Fibroblast of lung (primary cell): ENCODE data around the gene HMCN2. TPM values are rescaled to one million over a fixed set of nuclear protein-coding genes. Genes with fewer than 3 reads are reported as not detected.

Source experiments
- DNase-seq, 2 donors: peaks; one replicate each; pipeline versions ENCODE4 v3.0.0 to v3.0.0-alpha.2; 2010; ENCODE audit warnings: low read depth in 2 of 2
- H2AFZ ChIP-seq: 2 replicates; pipeline ENCODE4 v1.5.1; 2012; ENCODE audit warnings: low read length, control low read depth, inconsistent platforms
- H3K27ac ChIP-seq: 2 replicates; pipeline ENCODE4 v1.5.1; 2011; ENCODE audit warnings: low read length, control low read depth; ENCODE audit not compliant: insufficient read depth
- H3K27me3 ChIP-seq: 2 replicates; pipeline ENCODE4 v1.5.1; 2011; ENCODE audit warnings: mild to moderate bottlenecking, low read length; ENCODE audit not compliant: control insufficient read depth, insufficient read depth
- H3K36me3 ChIP-seq: 2 replicates; pipeline ENCODE4 v1.5.1; 2011; ENCODE audit warnings: low read length; ENCODE audit not compliant: control insufficient read depth, insufficient read depth
- H3K4me1 ChIP-seq: 2 replicates; pipeline ENCODE4 v1.5.1; 2011; ENCODE audit warnings: low read length; ENCODE audit not compliant: control insufficient read depth, insufficient read depth; ENCODE audit errors: extremely low read depth
- H3K4me2 ChIP-seq: 2 replicates; pipeline ENCODE4 v1.5.1; 2011; ENCODE audit warnings: low read length, control low read depth; ENCODE audit not compliant: insufficient read depth; ENCODE audit errors: extremely low read depth
- H3K4me3 ChIP-seq, 4 experiments: fragments of 200-600 bp in 1 of 4; sonication (generic) in 1 of 4; replicated peaks in 1 of 4; 2 replicates each; pipeline ENCODE4 v1.5.1; 2011 to 2016; ENCODE audit warnings: low read length in 4 of 4, low read depth in 3 of 4, mild to moderate bottlenecking in 3 of 4, control low read depth in 2 of 4, inconsistent platforms in 1 of 4, mixed read lengths in 1 of 4; ENCODE audit not compliant: insufficient read depth in 1 of 4; ENCODE audit errors: control extremely low read depth in 1 of 4
- H3K79me2 ChIP-seq: 2 replicates; pipeline ENCODE4 v1.5.1; 2012; ENCODE audit warnings: mild to moderate bottlenecking, low read length, inconsistent platforms; ENCODE audit not compliant: control insufficient read depth, insufficient read depth
- H3K9ac ChIP-seq: 2 replicates; pipeline ENCODE4 v1.5.1; 2011; ENCODE audit warnings: mild to moderate bottlenecking, low read length, control low read depth; ENCODE audit not compliant: insufficient read depth
- H3K9me3 ChIP-seq: 2 replicates; pipeline ENCODE4 v1.5.1; 2012; ENCODE audit warnings: low read depth, low read length; ENCODE audit not compliant: control insufficient read depth, insufficient read depth
- H4K20me1 ChIP-seq: 2 replicates; pipeline ENCODE4 v1.5.1; 2011; ENCODE audit warnings: low read length; ENCODE audit not compliant: control insufficient read depth, insufficient read depth; ENCODE audit errors: extremely low read depth
- EZH2 ChIP-seq: IDR thresholded peaks from 2 replicates; pipeline ENCODE4 v1.5.1; 2012; ENCODE audit warnings: low read length, control low read depth, mild to moderate bottlenecking; ENCODE audit errors: missing control alignments
- polyA plus RNA-seq, 2 donors: library from polyadenylated mRNA; depleted of rRNA in 1 of 2; stranded (reverse) in 1 of 2; unstranded in 1 of 2; fragments of >200 nt; gene quantifications; 2 replicates each; pipeline ENCODE4 v1.2.1, GENCODE V29; 2011 to 2012; ENCODE audit warnings: missing spikeins in 1 of 2
- total RNA-seq: library from RNA; depleted of rRNA; stranded (reverse); fragments of >200 nt; gene quantifications from 2 replicates; pipeline ENCODE4 v1.2.1, GENCODE V29; 2014
- TF ChIP-seq, protein P1 (sequence below), 2 donors: IDR thresholded peaks in 1 of 2; conservative IDR thresholded peaks in 1 of 2; 1 replicate in 1 of 2; 2 replicates in 1 of 2; pipeline ENCODE4 v1.5.1; 2011 to 2012; ENCODE audit warnings: low read length in 2 of 2, control low read depth in 1 of 2, inconsistent platforms in 1 of 2, low read depth in 1 of 2, mild to moderate bottlenecking in 1 of 2

HMCN2 gene
- total and polyA plus RNA-seq, 2 donors (not counting 1 experiment from before 2014, with no cell fraction given) = under 0.01 TPM; not detected in 1

DNA sequence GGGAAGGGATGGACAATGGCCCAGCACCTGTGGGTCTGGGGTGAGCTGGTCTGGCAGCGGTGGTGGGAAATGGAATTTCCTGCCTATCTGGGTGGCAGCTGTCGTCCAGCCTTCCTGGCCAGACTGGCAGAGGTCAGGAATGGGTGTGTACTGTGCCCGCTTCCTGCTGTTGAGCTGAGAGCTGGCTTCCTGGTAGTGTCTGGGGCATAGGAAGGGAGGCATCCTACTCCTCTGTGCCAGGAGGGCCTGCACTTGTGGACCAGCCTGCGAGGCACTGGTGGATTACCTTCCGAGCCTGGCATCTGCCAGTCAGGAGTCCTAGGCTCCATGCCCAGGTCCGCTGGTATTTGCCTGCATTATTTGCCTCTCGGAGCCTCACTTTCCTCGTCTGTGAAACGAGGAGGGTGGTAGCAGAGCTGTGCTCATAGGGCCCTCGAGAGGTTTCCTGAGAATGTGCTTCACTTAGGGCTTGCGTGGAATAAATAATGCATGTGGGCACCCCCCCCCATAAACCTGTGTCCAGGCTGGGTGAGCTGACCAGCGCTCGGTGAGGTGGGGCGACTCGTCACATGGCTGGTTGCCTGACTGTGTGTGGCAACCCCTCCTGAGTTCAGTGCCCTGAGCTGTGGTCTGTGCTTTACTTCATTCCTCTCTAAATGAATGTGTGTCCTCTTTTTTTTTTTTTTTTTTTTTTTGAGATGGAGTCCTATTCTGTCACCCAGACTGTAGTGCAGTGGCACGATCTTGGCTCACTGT, 47.7 kb downstream of the HMCN2 start:
- no peaks in the 10 kb centered on the region for H3K9me3 ChIP-seq
- H3K4me3 ChIP-seq = no peak overlapping the region
- H3K36me3 ChIP-seq = no peaks in the 10 kb centered on the region
- no peak overlapping the region for H3K9ac ChIP-seq
- no peak overlapping the region for H3K4me2 ChIP-seq
- no peaks in the 10 kb centered on the region for H3K4me1 ChIP-seq
- no peak overlapping the region for H3K27ac ChIP-seq
- no peak overlapping the region for H2AFZ ChIP-seq
- TF ChIP-seq, protein P1, sequence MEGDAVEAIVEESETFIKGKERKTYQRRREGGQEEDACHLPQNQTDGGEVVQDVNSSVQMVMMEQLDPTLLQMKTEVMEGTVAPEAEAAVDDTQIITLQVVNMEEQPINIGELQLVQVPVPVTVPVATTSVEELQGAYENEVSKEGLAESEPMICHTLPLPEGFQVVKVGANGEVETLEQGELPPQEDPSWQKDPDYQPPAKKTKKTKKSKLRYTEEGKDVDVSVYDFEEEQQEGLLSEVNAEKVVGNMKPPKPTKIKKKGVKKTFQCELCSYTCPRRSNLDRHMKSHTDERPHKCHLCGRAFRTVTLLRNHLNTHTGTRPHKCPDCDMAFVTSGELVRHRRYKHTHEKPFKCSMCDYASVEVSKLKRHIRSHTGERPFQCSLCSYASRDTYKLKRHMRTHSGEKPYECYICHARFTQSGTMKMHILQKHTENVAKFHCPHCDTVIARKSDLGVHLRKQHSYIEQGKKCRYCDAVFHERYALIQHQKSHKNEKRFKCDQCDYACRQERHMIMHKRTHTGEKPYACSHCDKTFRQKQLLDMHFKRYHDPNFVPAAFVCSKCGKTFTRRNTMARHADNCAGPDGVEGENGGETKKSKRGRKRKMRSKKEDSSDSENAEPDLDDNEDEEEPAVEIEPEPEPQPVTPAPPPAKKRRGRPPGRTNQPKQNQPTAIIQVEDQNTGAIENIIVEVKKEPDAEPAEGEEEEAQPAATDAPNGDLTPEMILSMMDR (conservative IDR thresholded peaks at IDR 0.05 in 1 of 2, IDR thresholded peaks at IDR 0.05 in 1 of 2; ENCODE audit: low read depth in 1 of 2, low read length in 2 of 2) = no peak
- H4K20me1 ChIP-seq = no peaks in the 10 kb centered on the region
- no peaks in the 10 kb centered on the region for H3K27me3 ChIP-seq
- no peak for DNase-seq
- H3K79me2 ChIP-seq = no peaks in the 10 kb centered on the region

DNA sequence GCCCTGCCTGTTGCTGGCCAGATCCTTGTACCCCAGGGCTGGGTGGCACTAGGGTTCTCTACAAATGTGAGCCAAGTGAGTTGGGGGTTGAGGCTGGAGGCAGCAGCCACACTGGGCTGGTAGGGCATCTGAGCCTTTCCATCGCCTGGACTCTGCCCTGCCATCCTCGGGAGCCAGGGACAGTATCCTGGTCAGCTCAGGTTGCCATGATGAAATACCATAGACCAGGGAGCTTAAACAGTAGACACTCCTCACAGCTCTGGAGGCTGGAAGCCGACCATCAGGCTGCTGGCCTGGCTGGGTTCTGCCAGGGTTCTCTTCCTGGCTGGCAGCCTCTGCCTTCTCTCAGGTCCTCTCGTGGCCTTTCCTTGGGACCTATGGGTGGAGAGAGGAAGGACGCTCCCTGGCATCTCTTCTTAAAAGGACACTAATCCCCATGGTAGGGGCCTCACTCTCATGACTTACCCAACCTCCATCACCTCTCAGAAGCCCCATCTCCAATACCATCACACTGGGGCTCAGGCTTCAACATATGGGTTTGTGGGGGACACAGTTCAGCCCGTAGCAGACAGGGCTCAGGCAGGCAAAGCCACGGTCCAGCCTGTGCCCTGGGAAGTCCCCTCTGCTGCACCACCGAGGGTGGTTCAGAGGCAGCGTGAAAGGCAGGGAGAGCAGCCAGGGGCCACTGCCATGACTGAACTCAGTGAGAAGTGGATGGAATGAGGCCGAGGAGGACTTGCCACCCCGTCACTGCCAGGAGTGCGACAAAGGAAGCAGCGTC, 50.1 kb downstream of the HMCN2 start:
- Histone ChIP-seq H3K27me3 (no peaks in the 10 kb centered on the region), H3K4me2 (no peak overlapping the region), H3K9ac (no peak overlapping the region), H3K36me3 (no peaks in the 10 kb centered on the region), H3K4me3 (no peak overlapping the region), H3K9me3 (no peaks in the 10 kb centered on the region), H4K20me1 (no peaks in the 10 kb centered on the region), H2AFZ (no peak overlapping the region), H3K79me2 (no peaks in the 10 kb centered on the region), H3K4me1 (no peaks in the 10 kb centered on the region), H3K27ac (no peak overlapping the region)
- TF ChIP-seq, protein P1 (conservative IDR thresholded peaks at IDR 0.05 in 1 of 2, IDR thresholded peaks at IDR 0.05 in 1 of 2; ENCODE audit: low read depth in 1 of 2, low read length in 2 of 2) = no peak
- TF ChIP-seq EZH2 = no peak
- DNase-seq = no peak

DNA sequence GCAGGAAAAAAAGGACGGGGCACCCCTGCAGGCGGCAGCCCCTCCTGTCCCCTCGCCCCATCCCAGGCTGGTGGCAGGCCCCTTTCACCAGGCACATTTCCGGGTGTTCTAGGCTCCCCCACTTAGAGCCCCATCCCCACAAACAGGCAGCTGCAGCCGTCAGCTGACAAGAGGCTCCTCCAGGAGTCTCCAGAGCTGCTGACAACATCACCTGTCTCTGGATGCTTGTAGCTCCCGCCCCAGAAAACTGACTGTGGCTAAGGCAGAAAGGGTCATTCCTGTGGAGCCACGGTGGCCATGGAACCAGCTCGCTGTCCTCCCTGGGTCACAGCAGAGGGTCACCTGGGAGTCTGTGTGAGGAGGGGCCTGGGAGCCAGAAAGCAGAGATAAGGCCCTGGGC, 50.9 kb downstream of the HMCN2 start:
- Histone ChIP-seq H3K9ac (no peak overlapping the region), H3K27me3 (no peaks in the 10 kb centered on the region)

More for the DNA sequence above, 50.9 kb downstream of the HMCN2 start:
- Histone ChIP-seq H3K4me1 (no peaks in the 10 kb centered on the region), H3K27ac (no peak overlapping the region), H3K36me3 (no peaks in the 10 kb centered on the region), H4K20me1 (no peaks in the 10 kb centered on the region), H3K9me3 (no peaks in the 10 kb centered on the region), H3K4me3 (no peak overlapping the region), H2AFZ (no peak overlapping the region), H3K4me2 (no peak overlapping the region), H3K79me2 (no peaks in the 10 kb centered on the region)
- no peak for TF ChIP-seq EZH2
- TF ChIP-seq, protein P1 (conservative IDR thresholded peaks at IDR 0.05 in 1 of 2, IDR thresholded peaks at IDR 0.05 in 1 of 2; ENCODE audit: low read depth in 1 of 2, low read length in 2 of 2) = no peak
- DNase-seq = no peak
